NCI-H345 (cell line): ENCODE data around the gene TEKT5.
"Not testable (repeated sequence)": the region's sequence is repeated elsewhere in the genome, so short reads cannot be mapped to it uniquely, and the experiment has no call there.

Experiments used
- DNase-seq: peaks from one replicate; lab custom pipeline; 2025; lab: John Stamatoyannopoulos, UW

The TEKT5 gene

DNA sequence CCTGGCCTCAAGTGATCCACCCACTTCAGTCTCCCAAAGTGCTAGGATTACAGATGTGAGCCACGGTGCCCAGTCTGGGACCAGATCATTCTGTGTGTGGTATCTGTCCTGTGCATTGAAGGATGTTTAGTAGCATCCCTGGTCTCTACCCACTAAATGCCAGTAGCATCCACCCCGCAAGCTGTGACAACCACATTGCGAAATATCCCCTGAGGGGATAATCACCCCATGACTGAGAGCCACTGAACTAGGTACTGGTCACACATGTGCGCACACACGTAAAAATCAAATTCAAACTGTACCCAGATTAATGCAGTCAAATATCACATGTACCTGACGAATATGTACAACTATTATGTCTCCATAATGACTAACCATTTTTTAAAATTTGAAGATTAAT lies 35.8 kb downstream of the TEKT5 start:
- no peak for DNase-seq

DNA sequence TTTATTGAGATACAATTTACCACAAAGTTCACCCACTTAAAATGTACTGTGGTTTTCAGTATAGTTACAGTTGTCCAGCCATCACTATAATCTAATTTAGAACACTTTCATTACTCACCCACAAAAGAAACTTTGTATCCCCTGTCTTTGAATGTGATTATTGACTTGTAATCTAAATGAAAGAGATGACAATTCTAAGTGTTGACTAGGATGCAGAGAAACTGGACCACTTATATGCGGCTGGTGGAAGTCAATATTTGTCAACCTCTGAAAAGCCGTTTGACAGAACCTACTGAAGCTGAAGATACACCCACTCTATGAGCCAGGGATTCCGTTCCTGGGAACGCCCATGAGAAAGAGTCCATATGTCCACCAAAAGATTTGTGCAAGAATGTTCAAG lies 36.8 kb downstream of the TEKT5 start:
- DNase-seq = no peak

DNA sequence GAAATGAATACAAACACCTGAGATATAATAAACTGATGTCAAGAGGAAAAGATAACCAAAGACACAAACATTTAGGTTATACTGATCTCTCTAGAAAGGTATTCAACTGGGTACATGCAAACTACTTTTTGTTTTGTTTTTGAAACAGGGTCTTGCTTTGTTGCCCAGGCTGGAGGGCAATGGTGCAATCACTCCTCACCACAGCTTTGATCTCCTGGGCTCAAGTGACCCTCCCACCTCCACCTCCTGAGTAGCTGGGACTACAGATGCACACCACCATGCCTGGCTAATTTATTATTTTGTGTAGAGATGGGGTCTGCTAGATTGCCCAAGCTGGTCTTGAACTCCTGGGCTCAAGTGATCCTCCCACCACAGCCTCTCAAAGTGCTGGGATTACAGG lies 38.1 kb downstream of the TEKT5 start:
- DNase-seq = no peak

DNA sequence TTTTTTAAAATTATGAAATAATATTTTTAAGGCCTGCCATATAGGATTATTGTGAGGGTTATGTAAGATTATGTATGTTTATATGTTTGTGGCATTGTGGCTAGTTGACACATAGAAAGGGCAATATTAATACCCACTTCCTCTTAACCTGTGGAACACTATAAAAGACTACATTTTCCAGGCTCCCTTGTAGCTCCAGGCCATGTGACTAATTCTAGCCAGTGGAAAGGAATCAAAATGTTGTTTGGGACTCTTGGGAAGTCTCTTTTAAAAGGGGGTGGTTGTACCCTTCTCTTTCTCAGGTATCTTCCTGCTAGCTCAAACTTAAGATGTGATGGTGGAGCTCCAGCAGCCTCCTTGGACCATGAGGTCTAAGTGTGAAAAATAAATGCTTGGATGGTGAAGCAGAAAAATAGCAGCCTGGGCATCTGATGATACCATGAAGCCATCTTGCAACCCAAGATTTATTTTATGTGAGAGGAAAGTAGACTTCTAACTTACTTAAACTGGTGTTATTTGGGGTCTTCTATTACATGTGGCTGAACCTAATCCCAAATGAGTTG lies 39.2 kb downstream of the TEKT5 start:
- no peak for DNase-seq

DNA sequence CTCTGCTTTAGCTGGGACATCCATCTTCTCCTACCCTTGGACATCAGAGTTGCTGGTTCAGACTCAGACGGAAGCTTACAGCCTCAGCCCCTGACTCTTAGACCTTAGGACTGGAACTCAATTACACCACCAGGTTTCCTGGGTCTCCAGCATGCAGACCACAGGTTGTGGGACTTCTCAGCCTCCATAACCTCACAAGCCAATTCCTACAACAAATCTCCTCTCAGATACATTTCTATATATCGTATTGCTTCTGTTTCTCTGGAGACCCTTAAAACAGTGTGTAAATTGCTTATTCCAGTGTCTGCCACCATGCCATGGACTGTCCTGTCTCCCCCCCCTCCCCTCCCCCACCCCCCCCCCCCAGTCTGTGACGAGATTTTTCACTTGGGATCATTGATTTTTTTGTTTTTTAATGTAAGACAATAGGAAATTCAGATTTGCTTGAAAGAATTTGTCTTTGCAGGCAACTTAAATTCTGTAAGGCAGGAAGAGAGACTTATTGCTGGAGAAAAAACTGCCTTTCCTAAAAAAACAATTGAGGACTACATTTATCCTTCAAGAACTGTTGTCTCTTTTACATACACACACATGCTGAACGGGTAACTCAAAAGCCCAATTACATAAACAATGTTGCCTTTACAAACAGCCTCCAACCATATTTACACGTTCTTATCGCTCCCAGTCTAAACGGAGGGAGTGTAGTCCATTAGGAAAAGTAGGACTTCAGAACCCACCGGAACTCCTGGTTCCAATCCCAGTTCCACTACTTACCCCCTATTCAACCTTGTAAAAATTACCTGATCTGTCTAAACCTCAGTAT lies 39.9 kb downstream of the TEKT5 start:
- DNase-seq = no peak

DNA sequence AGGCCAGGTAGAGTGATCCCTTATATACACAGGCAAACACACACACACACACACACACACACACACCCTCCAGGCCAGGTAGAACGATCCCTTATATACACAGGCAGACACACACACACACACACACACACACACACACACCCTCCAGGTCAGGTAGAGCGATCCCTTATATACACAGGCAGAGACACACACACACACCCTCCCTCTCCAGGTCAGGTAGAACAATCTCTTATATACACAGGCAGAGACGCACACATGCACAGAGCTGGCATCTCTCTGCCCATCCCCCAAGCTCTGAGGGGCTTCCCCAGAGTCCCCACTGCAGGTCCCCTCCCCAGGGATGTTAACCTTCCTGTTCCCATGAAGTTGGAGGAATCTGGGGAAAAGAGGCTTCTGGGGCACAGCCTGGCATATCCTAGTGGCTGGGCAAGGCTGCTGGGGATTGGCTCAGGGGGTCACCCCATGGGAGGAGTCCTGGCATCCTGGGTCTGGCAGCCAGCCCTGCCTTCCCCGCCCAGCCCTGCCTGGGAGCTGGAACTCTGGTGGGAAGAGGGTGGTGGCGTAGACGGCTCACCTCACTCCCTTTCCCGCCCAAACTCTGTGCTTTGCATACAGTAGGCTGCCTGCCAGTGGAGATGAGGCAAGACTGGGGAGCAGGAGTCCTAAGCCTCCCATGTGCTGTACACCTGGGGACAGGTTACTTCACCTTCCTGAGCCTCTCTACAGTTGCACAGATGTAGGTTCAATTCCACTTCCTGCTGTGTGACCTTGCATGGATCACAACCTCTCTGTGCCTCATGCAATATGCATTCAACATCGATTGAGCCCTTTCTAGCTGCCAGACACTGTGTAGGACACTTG lies 41.8 kb downstream of the TEKT5 start:
- peak; percentile 70 for DNase-seq

DNA sequence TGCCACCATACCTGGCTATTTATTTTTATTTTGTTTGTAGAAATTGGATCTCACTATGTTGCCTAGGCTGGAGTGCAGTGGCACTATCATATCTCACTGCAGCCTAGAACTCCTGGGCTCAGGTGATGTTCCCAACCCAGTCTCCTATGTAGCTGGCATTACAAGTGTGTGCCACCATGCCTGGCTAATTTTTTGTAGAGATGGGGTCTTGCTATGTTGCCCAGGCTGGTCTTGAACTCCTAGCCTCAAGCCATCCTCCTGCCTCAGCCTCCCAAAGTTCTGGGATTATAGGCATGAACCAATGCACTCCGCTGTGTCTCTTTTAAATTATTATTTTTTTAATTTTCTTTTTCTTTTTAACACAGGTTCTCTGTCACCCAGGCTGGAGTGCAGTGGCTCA lies 45.6 kb downstream of the TEKT5 start:
- DNase-seq = not testable (repeated sequence)

DNA sequence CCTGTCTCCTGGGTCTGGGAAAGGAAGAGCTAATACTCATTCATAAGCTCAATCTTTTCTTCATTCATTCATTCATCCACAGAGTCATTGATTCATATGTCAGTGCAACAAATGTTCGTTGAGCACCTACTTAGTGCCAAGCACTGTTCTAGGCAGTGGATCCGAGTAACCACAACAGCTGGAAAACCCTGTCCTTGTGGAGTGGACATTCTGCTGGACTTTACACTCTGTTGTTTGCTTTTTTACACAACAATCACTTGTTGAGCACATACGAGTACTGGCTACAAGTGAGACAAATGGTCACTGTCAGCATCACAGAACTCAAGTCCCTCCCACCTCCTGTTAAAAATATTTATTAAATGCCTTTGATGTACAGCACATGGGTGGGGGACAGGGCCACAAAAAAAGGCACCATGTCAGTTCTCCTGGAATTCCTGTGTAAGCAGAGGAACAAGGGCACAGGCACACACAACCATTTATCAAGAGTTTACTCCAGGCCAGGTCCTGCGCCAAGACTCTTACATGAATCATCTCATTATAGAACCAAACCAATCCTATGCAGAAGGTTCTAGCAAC lies 46.9 kb downstream of the TEKT5 start:
- no peak for DNase-seq

DNA sequence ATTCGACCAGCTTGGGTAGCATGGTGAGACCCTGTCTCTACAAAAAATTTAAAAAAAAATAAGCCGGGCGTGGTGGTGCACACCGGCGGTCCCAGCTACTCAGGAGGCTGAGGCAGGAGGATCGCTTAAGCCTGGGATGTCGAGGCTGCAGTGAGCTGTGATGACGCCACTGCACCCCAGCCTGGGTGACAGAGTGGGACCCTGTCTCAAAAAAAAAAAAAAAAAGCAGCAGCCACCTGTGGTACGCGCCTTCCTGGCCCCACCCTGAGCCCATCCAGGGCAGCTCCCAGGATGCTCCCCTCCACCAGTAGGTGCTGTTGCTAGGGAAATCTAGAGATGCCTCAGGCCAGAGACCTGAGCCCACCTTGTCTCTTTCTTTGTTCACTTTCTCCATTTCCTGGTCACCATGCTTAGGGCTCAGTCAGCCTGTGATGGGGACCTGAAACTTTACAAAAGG lies 47.4 kb downstream of the TEKT5 start:
- no peak for DNase-seq

DNA sequence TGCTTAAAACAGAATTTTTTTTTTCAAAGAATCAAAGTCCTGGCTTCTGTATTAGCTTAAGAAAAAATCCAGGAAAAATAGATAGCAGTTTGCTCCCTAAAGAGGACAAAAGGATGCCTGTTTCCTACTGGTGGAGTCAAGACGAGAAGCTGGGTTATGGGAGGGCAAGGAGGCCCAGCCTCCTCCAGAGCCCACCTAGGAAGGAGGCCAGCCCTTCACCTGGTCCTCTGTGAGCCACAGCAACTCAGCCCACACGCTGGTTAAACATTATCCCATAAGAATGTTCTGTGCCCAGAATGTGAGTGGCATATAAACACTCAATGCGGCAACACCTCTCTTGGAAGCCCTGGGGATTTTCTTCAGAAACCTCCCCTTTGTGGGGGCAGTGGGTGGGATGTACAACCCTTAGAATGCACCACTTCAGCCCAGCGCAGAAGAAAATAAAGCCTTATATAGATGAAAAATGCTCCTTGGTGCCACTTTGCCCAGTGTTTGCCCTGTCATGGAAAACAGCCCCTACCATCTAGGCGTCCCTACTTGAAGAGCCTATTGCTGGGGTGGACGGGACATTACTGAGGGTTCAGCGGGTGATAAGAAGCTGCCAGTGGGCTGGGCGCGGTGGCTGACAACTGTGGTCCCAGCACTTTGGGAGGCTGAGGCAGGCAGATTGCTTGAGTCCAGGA lies 48.0 kb downstream of the TEKT5 start:
- DNase-seq = no peak

DNA sequence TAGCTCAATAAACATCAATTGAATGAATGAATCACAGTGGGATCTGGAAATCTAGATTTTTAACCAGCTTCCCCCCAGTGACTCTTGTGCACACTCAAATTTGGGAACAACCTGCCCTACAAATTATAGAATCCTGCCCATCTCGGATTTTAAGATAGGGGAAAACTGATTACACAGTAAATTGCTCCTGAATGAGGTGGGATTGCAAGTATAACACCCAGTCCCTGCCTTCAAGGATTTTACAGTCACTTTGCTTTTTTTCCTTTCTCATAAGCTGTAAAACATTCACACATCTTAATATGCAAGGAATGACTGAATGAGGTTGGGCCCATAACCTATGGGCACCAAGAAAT lies 48.5 kb downstream of the TEKT5 start:
- no peak for DNase-seq

DNA sequence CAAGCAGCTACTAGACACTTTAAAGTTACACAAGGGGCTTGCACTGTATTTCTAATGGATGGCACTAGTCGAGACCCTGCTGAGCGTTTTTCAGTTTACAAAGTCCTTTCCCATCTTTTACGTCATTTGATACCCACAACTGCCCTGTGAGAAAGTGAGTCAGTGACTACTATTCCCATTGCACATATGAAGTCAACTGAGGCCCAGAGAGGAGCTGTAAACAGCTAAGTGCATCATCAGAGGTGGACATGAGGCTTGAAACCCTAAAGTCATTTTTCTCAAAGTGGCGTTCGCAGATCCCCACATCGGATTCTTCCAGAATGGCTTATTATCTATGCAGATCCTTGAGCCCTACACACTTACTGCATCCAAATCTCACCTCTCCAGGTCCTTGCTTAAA lies 50.6 kb downstream of the TEKT5 start:
- DNase-seq = no peak

DNA sequence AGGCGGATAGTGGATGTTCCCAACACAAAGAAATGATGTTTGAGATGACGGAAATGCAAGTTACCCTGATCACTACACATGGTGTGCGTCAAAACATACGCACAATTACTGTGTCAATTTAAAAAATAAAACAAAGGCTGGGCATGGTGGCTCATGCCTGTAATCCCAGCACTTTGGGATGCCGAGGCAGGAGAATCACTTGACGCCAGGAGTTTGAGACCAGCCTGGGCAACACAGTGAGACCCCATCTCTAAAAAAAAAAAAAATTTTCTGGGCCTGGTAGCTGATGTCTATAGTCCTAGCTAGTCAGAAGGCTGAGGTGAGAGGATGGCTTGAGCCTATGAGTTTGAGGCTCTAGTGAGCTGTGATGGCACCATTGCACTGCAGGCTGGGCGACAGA lies 51.8 kb downstream of the TEKT5 start:
- DNase-seq = no peak

DNA sequence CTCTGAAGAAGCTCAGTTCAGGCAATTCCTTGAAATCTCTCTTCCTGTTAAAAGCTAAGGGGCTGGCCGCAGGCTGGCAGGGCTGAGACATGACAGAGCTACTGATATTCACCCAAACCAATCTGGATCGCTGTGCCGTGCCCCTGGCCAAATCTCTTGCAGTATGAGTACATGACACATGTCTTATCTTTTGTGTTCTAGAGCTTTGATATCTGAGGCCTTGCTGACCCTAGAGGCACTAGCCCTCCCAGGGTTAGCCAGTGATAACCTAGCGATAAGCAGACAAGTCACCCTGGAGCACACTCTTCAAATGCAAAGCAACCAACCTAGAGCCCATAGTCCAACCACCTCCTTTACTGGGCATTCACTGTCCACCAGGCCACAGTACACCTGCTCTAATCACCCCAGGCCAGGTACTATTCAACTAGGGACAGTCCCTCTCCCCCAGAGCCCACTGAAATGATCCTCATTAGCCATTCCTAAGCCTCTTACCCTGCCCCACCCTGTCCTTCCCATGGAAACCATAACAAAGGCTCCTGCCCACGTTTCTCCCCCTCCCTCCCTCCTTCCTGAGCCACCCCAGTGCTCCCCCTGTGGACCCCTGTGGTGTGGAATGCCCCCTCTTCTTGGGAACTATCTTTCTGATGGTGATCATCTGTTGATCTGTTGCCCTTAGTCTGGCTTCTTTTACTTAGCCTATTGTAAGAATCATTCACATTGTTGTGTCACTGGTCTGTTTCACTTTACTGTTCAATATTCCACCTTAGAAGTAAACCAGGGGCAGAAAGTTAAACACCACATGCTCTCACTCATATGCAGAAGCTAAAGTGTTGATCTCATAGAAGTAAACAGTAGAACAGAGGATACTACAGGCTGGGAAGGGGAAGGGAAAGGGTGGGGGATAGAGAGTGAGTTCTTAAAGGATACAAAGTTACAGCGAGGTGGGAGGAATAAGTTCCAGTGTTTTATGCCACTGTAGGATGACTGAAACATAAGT lies 52.5 kb downstream of the TEKT5 start:
- no peak for DNase-seq

DNA sequence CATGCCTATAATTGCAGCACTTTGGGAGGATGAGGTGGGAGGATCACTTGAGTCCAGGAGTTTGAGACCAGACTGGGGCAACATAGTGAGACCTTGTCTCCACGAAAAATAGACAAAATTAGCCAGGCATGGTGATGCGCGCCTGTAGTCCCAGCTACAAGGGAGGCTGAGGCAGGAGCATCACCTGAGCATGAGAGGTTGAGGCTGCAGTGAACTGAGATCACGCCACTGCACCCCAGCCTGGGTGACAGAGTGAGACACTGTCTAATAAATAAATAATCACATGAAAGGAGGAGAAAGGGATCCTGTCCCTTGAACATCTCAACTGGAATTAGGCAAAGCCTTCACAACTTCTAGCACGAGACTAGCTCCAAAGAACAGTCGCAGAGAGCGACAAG lies 53.2 kb downstream of the TEKT5 start:
- DNase-seq = no peak

DNA sequence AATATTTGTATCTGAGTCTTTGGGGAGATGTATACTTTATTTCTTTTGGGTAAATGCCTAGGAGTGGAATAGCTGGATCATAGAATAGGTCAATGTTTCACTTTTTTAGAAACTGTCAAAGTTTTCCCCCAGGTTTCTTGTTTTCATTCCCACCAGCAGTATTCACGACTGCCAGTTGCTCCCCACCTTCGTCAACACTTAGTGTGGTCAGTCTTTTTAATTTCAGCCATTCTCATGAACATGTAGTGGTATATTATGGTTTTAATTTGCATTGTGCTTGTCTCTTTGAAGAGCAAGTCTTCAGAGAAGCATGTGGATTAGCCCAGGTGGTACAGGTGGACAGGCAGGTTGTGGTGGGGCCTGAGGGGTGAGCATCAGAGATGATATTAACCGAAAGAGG lies 53.8 kb downstream of the TEKT5 start:
- DNase-seq = no peak

DNA sequence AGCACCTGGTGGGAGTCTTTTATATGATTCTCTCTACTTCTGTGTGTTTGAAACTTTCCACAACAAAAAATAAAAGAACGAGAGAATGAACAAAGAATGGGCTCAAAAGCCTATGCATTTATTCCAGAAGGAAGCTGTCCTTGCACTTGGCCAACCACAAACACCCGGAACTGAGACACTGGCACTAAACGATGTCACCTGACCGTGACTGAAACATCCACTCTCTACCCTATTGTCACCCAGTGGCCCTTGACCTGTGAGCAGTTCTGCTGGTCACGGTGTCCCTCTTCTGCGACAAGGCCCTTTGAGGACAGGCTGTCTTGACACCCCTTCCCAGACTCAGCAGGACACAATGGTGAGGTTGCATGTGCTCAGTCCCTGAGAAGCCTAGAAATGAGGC lies 56.6 kb downstream of the TEKT5 start:
- DNase-seq = no peak

DNA sequence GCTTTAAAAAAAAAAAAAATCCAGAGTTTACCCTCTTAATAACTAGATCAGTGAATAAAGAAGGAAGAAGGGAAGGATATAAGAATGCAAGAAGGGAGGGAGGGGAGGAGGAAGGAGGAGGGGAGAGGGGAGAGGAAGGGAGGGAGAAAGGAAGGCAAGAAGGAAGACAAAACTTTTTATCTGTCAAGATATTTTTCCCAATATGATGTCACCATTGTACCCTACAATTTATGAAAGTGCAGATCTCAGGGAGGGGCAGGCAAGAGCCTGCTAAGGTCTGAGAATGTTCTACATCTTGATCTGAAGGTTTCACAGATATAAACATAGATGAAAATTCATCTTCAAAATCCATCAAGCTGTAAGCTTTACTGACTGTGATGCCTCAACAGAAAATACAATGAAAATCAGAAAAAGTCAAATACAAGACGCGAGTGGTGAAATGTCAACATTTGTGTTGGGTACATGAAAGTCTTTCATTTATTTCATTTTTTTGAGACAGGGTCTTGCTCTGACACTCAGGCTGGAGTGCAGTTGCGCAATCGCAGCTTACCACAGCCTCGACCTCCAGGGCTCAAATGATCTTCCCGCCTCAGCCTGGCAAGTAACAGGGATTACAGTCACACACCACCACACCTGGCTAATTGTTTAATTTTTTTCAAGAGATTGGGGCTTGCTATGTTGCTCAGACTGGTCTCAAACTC lies 57.2 kb downstream of the TEKT5 start:
- no peak for DNase-seq

DNA sequence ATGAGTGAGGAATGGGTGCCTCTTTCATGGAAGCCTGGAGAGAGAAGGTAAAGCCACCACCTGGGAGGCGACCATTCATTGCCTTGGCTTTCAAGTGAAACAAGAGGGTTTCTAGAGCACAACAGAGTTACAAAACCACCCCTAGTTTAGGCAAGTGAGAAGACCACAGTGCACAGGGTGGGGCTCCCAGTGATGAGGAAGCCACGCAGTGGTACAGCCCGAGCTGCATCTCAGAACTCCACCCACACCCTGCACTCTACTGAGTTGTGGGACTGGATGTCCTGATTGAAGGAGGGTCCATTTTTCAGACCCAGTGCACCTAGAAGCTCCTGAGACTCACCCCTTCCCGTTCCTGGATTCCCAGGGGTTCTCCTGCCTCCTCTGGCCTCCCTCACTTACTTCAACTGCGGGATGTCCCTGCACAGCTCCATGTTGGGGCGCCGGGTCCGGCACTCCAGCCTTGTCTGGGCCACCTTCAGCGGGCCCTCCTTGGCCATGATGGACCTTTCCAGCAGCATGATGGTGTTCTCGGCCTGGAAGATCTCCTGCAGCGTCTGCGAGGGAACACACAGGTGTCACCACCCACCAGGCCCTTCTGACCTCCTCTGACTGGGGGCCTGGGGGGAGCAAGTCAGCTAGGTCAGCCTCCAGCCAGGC lies 59.2 kb downstream of the TEKT5 start:
- no peak for DNase-seq

DNA sequence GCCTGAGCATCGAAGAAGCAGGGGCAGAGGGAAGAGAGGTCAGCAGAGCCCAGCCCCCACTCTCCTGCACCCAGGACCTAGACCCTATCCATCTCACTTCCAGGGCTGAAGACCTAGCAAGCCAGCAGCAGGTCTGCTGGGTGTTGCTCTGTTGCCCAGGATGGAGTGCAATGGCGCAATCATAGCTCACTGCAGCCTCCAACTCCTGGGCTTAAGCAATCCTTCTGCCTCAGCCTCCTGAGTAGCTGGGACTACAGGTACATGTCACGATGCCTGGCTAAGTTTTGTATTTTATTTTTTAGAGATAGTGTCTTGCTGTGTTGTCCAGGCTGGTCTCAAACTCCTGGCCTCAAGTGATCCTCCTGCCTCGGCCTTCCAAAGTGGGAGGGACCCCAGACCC lies 61.3 kb downstream of the TEKT5 start:
- DNase-seq = not testable (repeated sequence)
